NB4 (cell line): ENCODE data around the gene TMC2.

Source experiments
- CTCF ChIP-seq: IDR thresholded peaks from one replicate; pipeline ENCODE4 v1.5.1; 2012; ENCODE audit warnings: low read depth, low read length
- MAX ChIP-seq: IDR thresholded peaks from 2 replicates; pipeline ENCODE4 v1.6.1; 2011; ENCODE audit warnings: low read depth, low read length
- POLR2A ChIP-seq: IDR thresholded peaks from 2 replicates; pipeline ENCODE4 v1.6.1; 2011; ENCODE audit warnings: mild to moderate bottlenecking; ENCODE audit not compliant: insufficient read length; ENCODE audit errors: extremely low read depth

- TF ChIP-seq CTCF (no peak), POLR2A (no peak), MAX (no peak)
Measured at GRCh38 chr20:2541940-2542339, 5.6 kb downstream of the TMC2 start.
